Left cardiac atrium (tissue), 4 donors: Measurements from ENCODE around the gene CDK4. TPM values are rescaled to one million over a fixed set of nuclear protein-coding genes. Genes with fewer than 3 reads are reported as not detected.
"Not testable (repeated sequence)": the region's sequence is repeated elsewhere in the genome, so short reads cannot be mapped to it uniquely, and the experiment has no call there.

Experiments
- ATAC-seq, 2 donors: fragments of 200-7000 bp; cut with Tn5 transposase; one replicate each; pipeline ENCODE4 v1.9.1; 2020; ENCODE audit warnings: mild to moderate bottlenecking in 2 of 2, moderate library complexity in 2 of 2
- DNase-seq: peaks from one replicate; pipeline ENCODE4 v3.0.0-alpha.2; 2020
- intact Hi-C, 2 donors: fragments of 100-400 bp; cut with DNase I; formaldehyde crosslinking; loops; one replicate each; pipeline versions ENCODE4 v1.14.1 to v1.15.1; 2022 to 2023
- total RNA-seq, 2 donors: library from RNA; stranded (reverse); fragmentation: NEBNext Ultra II Directional; extraction: Animal tissue kit (Norgen Biotek cat#: 25700); gene quantifications; one replicate each; pipeline ENCODE4 v1.2.1, GENCODE V29; 2021
- donor health status: DM: no; HTN: yes; CAD: no.
- donor health status: DM: no; HTN: yes; CAD: no; lungs with severe emphysema.
- donor health status: DM: yes; HTN: yes; CAD: no.
- donor health status: Dilated cardiomyopathy.

Gene CDK4
- total RNA-seq, 2 donors from 2014 or later: 45.2 to 62.0 TPM

- intact Hi-C loops, ATAC-seq, DNase-seq: not testable (repeated sequence)
These were observed 22.5 kb upstream of the CDK4 start for GRCh38 chr12:57774634-57775033.

GRCh38 chr12:57772429-57773322, 20.6 kb upstream of the CDK4 start, which contains the start of gene EEF1AKMT3:
EEF1AKMT3 (plus strand) TSS chr12:57772614; CDS start chr12:57772725, 111 bp downstream.
- peak; percentile 78 for DNase-seq
- ATAC-seq: peak; percentile 70 to 73
- intact Hi-C loops: no loop called here

- peak; percentile 96 for DNase-seq
- peak; percentile 96 for ATAC-seq
- intact Hi-C loops: no loop called here
These were observed 19.8 kb upstream of the CDK4 start, which contains the start of gene METTL1 for GRCh38 chr12:57771873-57772428. METTL1 (minus strand) TSS chr12:57772105; CDS start chr12:57772083, 22 bp downstream.

GRCh38 chr12:57771236-57771872, 19.2 kb upstream of the CDK4 start:
- intact Hi-C loops: no loop called here
- DNase-seq (peak; percentile 95), ATAC-seq (peak; percentile 83 to 85)

GRCh38 chr12:57770734-57771133, 18.6 kb upstream of the CDK4 start:
- intact Hi-C loops: no loop called here
- no peak for ATAC-seq

GRCh38 chr12:57769594-57769993, 17.5 kb upstream of the CDK4 start:
- ATAC-seq: no peak
- intact Hi-C loops: no loop called here

More at GRCh38 chr12:57770734-57771133, 18.6 kb upstream of the CDK4 start:
- DNase-seq: no peak

GRCh38 chr12:57767876-57768275, 15.8 kb upstream of the CDK4 start:
- no peak for DNase-seq
- no peak for ATAC-seq
- intact Hi-C loops: no loop called here

More at GRCh38 chr12:57769594-57769993, 17.5 kb upstream of the CDK4 start:
- DNase-seq: no peak

GRCh38 chr12:57767305-57767698, 15.2 kb upstream of the CDK4 start:
- DNase-seq: no peak
- intact Hi-C loops: no loop called here

GRCh38 chr12:57766464-57767304, 14.6 kb upstream of the CDK4 start, which contains the start of gene CYP27B1:
CYP27B1 (minus strand) TSS chr12:57767078; CDS start chr12:57767041, 37 bp downstream.
- intact Hi-C loops: no loop called here
- ATAC-seq (peak; percentile 19 to 24), DNase-seq (peak; percentile 49)

More at GRCh38 chr12:57767305-57767698, 15.2 kb upstream of the CDK4 start:
- ATAC-seq: no peak

GRCh38 chr12:57765698-57766463, 13.8 kb upstream of the CDK4 start:
- intact Hi-C loops: no loop called here
- ATAC-seq: peak; percentile 13 to 26
- no peak for DNase-seq

GRCh38 chr12:57765003-57765697, 13.0 kb upstream of the CDK4 start:
- ATAC-seq: peak; percentile 51 to 62
- intact Hi-C loops: no loop called here
- DNase-seq: peak; percentile 47

GRCh38 chr12:57764662-57765002, 12.5 kb upstream of the CDK4 start:
- DNase-seq (no peak), ATAC-seq (peak in 1 of 2 donors; percentile 6)
- intact Hi-C loops: no loop called here

- no peak for DNase-seq
- intact Hi-C loops: no loop called here
- no peak for ATAC-seq
These were observed 12.0 kb upstream of the CDK4 start for GRCh38 chr12:57763881-57764661.

GRCh38 chr12:57762463-57762862, 10.4 kb upstream of the CDK4 start:
- intact Hi-C loops: no loop called here
- DNase-seq: no peak
- no peak for ATAC-seq

- intact Hi-C loops: no loop called here
- ATAC-seq: no peak
- DNase-seq: no peak
These were observed 9.4 kb upstream of the CDK4 start for GRCh38 chr12:57761391-57761998.

- ATAC-seq (no peak), DNase-seq (no peak)
- intact Hi-C loops: no loop called here
These were observed 8.4 kb upstream of the CDK4 start for GRCh38 chr12:57760347-57760982.
